Natural killer cell (primary cell): ENCODE data around the gene IRF5. TPM values are rescaled to one million over a fixed set of nuclear protein-coding genes. Genes with fewer than 3 reads are reported as not detected.

Experiments used
- ATAC-seq, 3 donors: fragments of 150-1000 bp in 2 of 3; fragments of 200-7000 bp in 1 of 3; cut with Tn5 transposase; 1 replicate in 1 of 3; 2 replicates in 2 of 3; pipeline ENCODE4 v1.10.0; 2021; ENCODE audit warnings: mild to moderate bottlenecking in 2 of 3, moderate library complexity in 2 of 3
- DNase-seq, 2 donors: peaks; one replicate each; pipeline versions ENCODE4 v3.0.0 to v3.0.0-alpha.2; 2013 to 2021; ENCODE audit warnings: mixed read lengths in 1 of 2
- H3K27ac ChIP-seq: one replicate; pipeline ENCODE4 v1.5.1; 2013; ENCODE audit warnings: mild to moderate bottlenecking, low read length
- H3K27me3 ChIP-seq: one replicate; pipeline ENCODE4 v1.6.1; 2013; ENCODE audit warnings: low read length; ENCODE audit not compliant: control insufficient read depth, insufficient read depth
- H3K36me3 ChIP-seq: one replicate; pipeline ENCODE4 v1.6.1; 2013; ENCODE audit warnings: low read length; ENCODE audit not compliant: control insufficient read depth, insufficient read depth
- H3K4me1 ChIP-seq: one replicate; pipeline ENCODE4 v1.6.1; 2013; ENCODE audit warnings: low read length; ENCODE audit not compliant: control insufficient read depth, insufficient read depth
- H3K4me3 ChIP-seq: one replicate; pipeline ENCODE4 v1.5.1; 2013; ENCODE audit warnings: low read length
- H3K9me3 ChIP-seq: one replicate; pipeline ENCODE4 v1.6.1; 2013; ENCODE audit warnings: low read length; ENCODE audit not compliant: control insufficient read depth, insufficient read depth
- H3K27ac Mint-ChIP-seq, 2 donors: one replicate each; pipeline ENCODE4 v1.8.0; 2022; ENCODE audit warnings: mild to moderate bottlenecking in 2 of 2, mixed read lengths in 2 of 2, moderate library complexity in 1 of 2
- H3K27me3 Mint-ChIP-seq, 2 donors: one replicate each; pipeline ENCODE4 v1.8.0; 2022; ENCODE audit warnings: low read depth in 2 of 2, mixed read lengths in 2 of 2
- H3K36me3 Mint-ChIP-seq: one replicate; pipeline ENCODE4 v1.8.0; 2022; ENCODE audit warnings: mixed read lengths
- H3K4me1 Mint-ChIP-seq, 2 donors: one replicate each; pipeline ENCODE4 v1.8.0; 2022; ENCODE audit warnings: mixed read lengths in 2 of 2
- H3K4me3 Mint-ChIP-seq: one replicate; pipeline ENCODE4 v1.8.0; 2022; ENCODE audit warnings: mild to moderate bottlenecking, moderate library complexity, mixed read lengths
- H3K9me3 Mint-ChIP-seq, 2 donors: one replicate each; pipeline ENCODE4 v1.8.0; 2022; ENCODE audit warnings: mixed read lengths in 2 of 2
- CTCF ChIP-seq: fragments of 200-600 bp; IDR thresholded peaks from one replicate; pipeline ENCODE4 v1.8.0; 2022; ENCODE audit warnings: antibody characterized with exemption
- WGBS: methylation state at CpG from one replicate; pipeline ENCODE4 v1.1.7; 2013; ENCODE audit warnings: missing lambda C conversion rate; ENCODE audit not compliant: insufficient coverage; 5-methylcytosine and 5-hydroxymethylcytosine counted together
- intact Hi-C: fragments of 100-400 bp; cut with micrococcal nuclease; formaldehyde crosslinking; loops from one replicate; pipeline ENCODE4 v1.14.2; 2022
- total RNA-seq, 4 donors: library from RNA; stranded (reverse); fragments of 120-200 nt in 1 of 4; gene quantifications; one replicate each; pipeline versions ENCODE4 v1.2.3 to v1.2.4, GENCODE V29; 2013 to 2022

The IRF5 gene
- total RNA-seq, 3 donors from 2014 or later (not counting 1 experiment from before 2014, with no cell fraction given): 13.0 to 20.2 (median 19.5) TPM

DNA sequence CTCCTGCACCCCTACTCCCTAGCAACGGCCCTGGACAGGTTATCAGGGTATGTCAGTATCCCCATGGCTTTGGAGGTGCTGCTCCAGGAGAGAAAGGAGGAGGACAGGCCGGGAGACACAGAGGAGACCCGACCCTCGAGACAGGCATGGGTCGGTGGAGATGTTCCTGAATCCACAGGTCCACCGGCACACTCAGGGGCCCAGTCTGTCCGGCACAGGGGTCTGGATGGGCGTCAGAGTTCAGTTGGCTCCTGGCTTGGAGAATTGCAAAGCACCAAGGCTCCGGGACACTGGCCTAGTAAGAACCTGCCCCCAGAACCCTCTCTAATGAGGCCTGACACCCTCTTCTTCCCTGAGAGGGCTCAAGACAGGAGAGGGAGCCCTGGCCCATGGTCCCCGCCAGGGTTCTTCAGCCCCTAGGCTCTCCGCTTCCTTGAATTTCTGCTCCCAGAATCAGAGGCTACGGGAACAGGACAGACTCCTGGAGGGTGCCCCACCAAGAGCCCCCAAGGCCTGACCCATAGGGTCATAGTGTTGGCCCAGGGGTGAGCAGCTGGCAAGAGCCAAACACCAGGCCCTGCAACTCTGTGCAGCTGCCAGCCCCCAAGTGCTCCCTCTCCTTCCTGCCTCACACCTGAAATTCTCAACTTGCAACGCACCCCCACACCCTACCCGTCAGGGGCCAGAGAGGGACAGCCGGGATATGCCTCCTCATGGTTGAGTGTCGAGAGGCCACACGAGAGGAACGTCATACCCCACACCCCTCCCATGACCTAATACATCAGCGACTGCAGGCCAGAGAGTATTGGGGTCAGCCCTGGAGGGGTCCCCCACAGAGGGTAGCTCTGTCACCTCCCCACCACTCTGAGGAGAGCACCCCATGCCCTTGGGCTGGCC is 5.5 kb upstream of the IRF5 start:
- no peaks in the 10 kb centered on the region for H3K36me3 ChIP-seq
- Mint-ChIP-seq H3K4me3 (peak overlapping the region; percentile 17), H3K27me3 (peaks cover 0 to 10% of the 10 kb centered on the region in 2 donors), H3K27ac (no peak overlapping the region), H3K4me1 (peaks cover 16 to 17% of the 10 kb centered on the region in 2 donors), H3K36me3 (no peaks in the 10 kb centered on the region), H3K9me3 (no peaks in the 10 kb centered on the region)
- no peaks in the 10 kb centered on the region for H3K27me3 ChIP-seq
- ATAC-seq: no peak
- H3K4me1 ChIP-seq: peaks cover 25% of the 10 kb centered on the region
- WGBS: 93% methylated on average over 19 of the region's 19 CpGs
- no peak overlapping the region for H3K27ac ChIP-seq
- DNase-seq: no peak
- no peaks in the 10 kb centered on the region for H3K9me3 ChIP-seq
- no peak overlapping the region for H3K4me3 ChIP-seq
- TF ChIP-seq CTCF: no peak
- intact Hi-C loops: no loop called here

GRCh38 chr7:128932862-128933179 is 4.9 kb upstream of the IRF5 start:
- no peaks in the 10 kb centered on the region for H3K27me3 ChIP-seq
- WGBS: 33% methylated on average over 4 of the region's 4 CpGs
- DNase-seq (no peak), ATAC-seq (no peak)
- no peak overlapping the region for H3K27ac ChIP-seq
- no peaks in the 10 kb centered on the region for H3K36me3 ChIP-seq
- H3K4me1 ChIP-seq: peaks cover 30% of the 10 kb centered on the region
- Mint-ChIP-seq H3K4me1 (peaks cover 19% of the 10 kb centered on the region in 2 donors), H3K27me3 (peaks cover 0 to 11% of the 10 kb centered on the region in 2 donors), H3K4me3 (peak overlapping the region; percentile 75), H3K36me3 (no peaks in the 10 kb centered on the region), H3K27ac (peak overlapping the region; percentile 8 to 75), H3K9me3 (no peaks in the 10 kb centered on the region)
- intact Hi-C loops: no loop called here
- no peak overlapping the region for H3K4me3 ChIP-seq
- no peak for TF ChIP-seq CTCF
- H3K9me3 ChIP-seq: no peaks in the 10 kb centered on the region

GRCh38 chr7:128933180-128933891 is 4.4 kb upstream of the IRF5 start:
- Mint-ChIP-seq H3K36me3 (no peaks in the 10 kb centered on the region), H3K4me1 (peaks cover 20 to 21% of the 10 kb centered on the region in 2 donors), H3K4me3 (peak overlapping the region; percentile 75), H3K27ac (peak overlapping the region; percentile 8 to 75), H3K27me3 (peaks cover 0 to 8% of the 10 kb centered on the region in 2 donors), H3K9me3 (no peaks in the 10 kb centered on the region)
- no peak overlapping the region for H3K4me3 ChIP-seq
- peaks cover 30% of the 10 kb centered on the region for H3K4me1 ChIP-seq
- intact Hi-C loops: no loop called here
- H3K36me3 ChIP-seq: no peaks in the 10 kb centered on the region
- ATAC-seq: peak; percentile 75 to 81 (median 78)
- no peaks in the 10 kb centered on the region for H3K27me3 ChIP-seq
- no peaks in the 10 kb centered on the region for H3K9me3 ChIP-seq
- no peak for TF ChIP-seq CTCF
- WGBS: 25% methylated on average over 15 of the region's 15 CpGs
- DNase-seq: peak in 1 of 2 donors; percentile 66
- H3K27ac ChIP-seq: no peak overlapping the region
